ENCODE results near the gene RAB3A. TPM values are rescaled to one million over a fixed set of nuclear protein-coding genes. Genes with fewer than 3 reads are reported as not detected.

RAB3A gene
- total RNA-seq, 1 experiment from 2014 or later, result 1.9 TPM

GRCh38 chr19:18156841-18157464, 46.9 kb downstream of the RAB3A start:
- Mint-ChIP-seq H3K4me3 (ENCODE audit: low read depth, unreplicated experiment) (no peak overlapping the region), H3K27ac (ENCODE audit: unreplicated experiment) (no peak overlapping the region), H3K27me3 (ENCODE audit: unreplicated experiment) (no peaks in the 10 kb centered on the region), H3K36me3 (ENCODE audit: insufficient read depth, unreplicated experiment) (peaks cover 44% of the 10 kb centered on the region), H3K9me3 (ENCODE audit: low read depth, unreplicated experiment) (no peaks in the 10 kb centered on the region), H3K4me1 (ENCODE audit: low read depth, unreplicated experiment) (peaks cover 26% of the 10 kb centered on the region)
- CTCF ChIA-PET, result no interaction called here
- intact Hi-C loops (cut with micrococcal nuclease; ENCODE audit: unreplicated experiment), result no loop called here
- BruUV-seq (replicated peaks), result no TSS peak
- DNase-seq, result peak; percentile 85
- TF ChIP-seq CTCF (IDR thresholded peaks at IDR 0.05; ENCODE audit: unreplicated experiment), result no peak

GRCh38 chr19:18156268-18156667, 47.6 kb downstream of the RAB3A start:
- H3K9me3 Mint-ChIP-seq (ENCODE audit: low read depth, unreplicated experiment), result no peaks in the 10 kb centered on the region
- H3K27me3 Mint-ChIP-seq (ENCODE audit: unreplicated experiment), result no peaks in the 10 kb centered on the region
- H3K36me3 Mint-ChIP-seq (ENCODE audit: insufficient read depth, unreplicated experiment), result peaks cover 42% of the 10 kb centered on the region
- intact Hi-C loops (cut with micrococcal nuclease; ENCODE audit: unreplicated experiment), result no loop called here
- TF ChIP-seq CTCF (IDR thresholded peaks at IDR 0.05; ENCODE audit: unreplicated experiment), result no peak
- H3K27ac Mint-ChIP-seq (ENCODE audit: unreplicated experiment), result no peak overlapping the region
- no TSS peak for BruUV-seq (replicated peaks)
- peak overlapping the region; percentile 28 for H3K4me3 Mint-ChIP-seq (ENCODE audit: low read depth, unreplicated experiment)
- H3K4me1 Mint-ChIP-seq (ENCODE audit: low read depth, unreplicated experiment), result peaks cover 27% of the 10 kb centered on the region
- CTCF ChIA-PET, result interaction anchor here (1.1 kb wide), 1 partner anchor 43 kb away, joined by 3 read pairs; no protein-coding TSS in a partner anchor
- DNase-seq, result no peak

- peaks cover 42% of the 10 kb centered on the region for H3K36me3 Mint-ChIP-seq (ENCODE audit: insufficient read depth, unreplicated experiment)
- no peaks in the 10 kb centered on the region for H3K27me3 Mint-ChIP-seq (ENCODE audit: unreplicated experiment)
- CTCF ChIA-PET, result interaction anchor here (0.7 to 1.4 kb wide), 3 partner anchors 42 to 131 kb away, joined by 3 to 4 read pairs (median 3); no protein-coding TSS in a partner anchor
- no peak overlapping the region for H3K4me3 Mint-ChIP-seq (ENCODE audit: low read depth, unreplicated experiment)
- intact Hi-C loops (cut with micrococcal nuclease; ENCODE audit: unreplicated experiment), result no loop called here
- H3K27ac Mint-ChIP-seq (ENCODE audit: unreplicated experiment), result no peak overlapping the region
- no peak for TF ChIP-seq CTCF (IDR thresholded peaks at IDR 0.05; ENCODE audit: unreplicated experiment)
- H3K4me1 Mint-ChIP-seq (ENCODE audit: low read depth, unreplicated experiment), result peaks cover 27% of the 10 kb centered on the region
- BruUV-seq (replicated peaks), result no TSS peak
- no peak for DNase-seq
- no peaks in the 10 kb centered on the region for H3K9me3 Mint-ChIP-seq (ENCODE audit: low read depth, unreplicated experiment)
Observed at GRCh38 chr19:18155095-18156087, 48.5 kb downstream of the RAB3A start.

GRCh38 chr19:18153556-18154134, 50.2 kb downstream of the RAB3A start:
- Mint-ChIP-seq H3K27me3 (ENCODE audit: unreplicated experiment) (no peaks in the 10 kb centered on the region), H3K36me3 (ENCODE audit: insufficient read depth, unreplicated experiment) (peaks cover 42% of the 10 kb centered on the region), H3K9me3 (ENCODE audit: low read depth, unreplicated experiment) (no peaks in the 10 kb centered on the region), H3K4me1 (ENCODE audit: low read depth, unreplicated experiment) (peaks cover 27% of the 10 kb centered on the region), H3K4me3 (ENCODE audit: low read depth, unreplicated experiment) (peak overlapping the region; percentile 90), H3K27ac (ENCODE audit: unreplicated experiment) (peak overlapping the region; percentile 66)
- TF ChIP-seq CTCF (IDR thresholded peaks at IDR 0.05; ENCODE audit: unreplicated experiment), result no peak
- CTCF ChIA-PET, result interaction anchor here (1.4 kb wide), 1 partner anchor 40 kb away, joined by 3 read pairs; no protein-coding TSS in a partner anchor
- no peak for DNase-seq
- intact Hi-C loops (cut with micrococcal nuclease; ENCODE audit: unreplicated experiment), result loop anchor here (5.0 kb wide), 1 partner anchor 41 kb away; no protein-coding TSS in a partner anchor
- no TSS peak for BruUV-seq (replicated peaks)
